Hematopoietic multipotent progenitor cell treated with erythropoietin and hydrocortisone succinate and interleukin-3 and kit ligand, for 17 days (in vitro differentiated cells): ENCODE measurements around the gene HMX1.

Experiments
- DNase-seq: peaks from one replicate; pipeline ENCODE4 v3.0.0-alpha.2; 2015; ENCODE audit warnings: low spot score

Gene HMX1

GRCh38 chr4:8840816-8841455 is 30.7 kb downstream of the HMX1 start:
- no peak for DNase-seq

GRCh38 chr4:8840006-8840793 is 31.4 kb downstream of the HMX1 start:
- DNase-seq, result no peak

GRCh38 chr4:8838961-8839431 is 32.6 kb downstream of the HMX1 start:
- DNase-seq, result no peak

- no peak for DNase-seq
Measured at GRCh38 chr4:8838296-8838960, 33.2 kb downstream of the HMX1 start.

- no peak for DNase-seq
Measured at GRCh38 chr4:8837181-8837841, 34.3 kb downstream of the HMX1 start.

- DNase-seq, result no peak
Measured at GRCh38 chr4:8836664-8837171, 34.9 kb downstream of the HMX1 start.

- no peak for DNase-seq
Measured at GRCh38 chr4:8835521-8836365, 35.9 kb downstream of the HMX1 start.

GRCh38 chr4:8834681-8835220 is 36.9 kb downstream of the HMX1 start:
- no peak for DNase-seq

- DNase-seq, result no peak
Measured at GRCh38 chr4:8832113-8832915, 39.3 kb downstream of the HMX1 start.

GRCh38 chr4:8831221-8832112 is 40.2 kb downstream of the HMX1 start:
- DNase-seq, result no peak

GRCh38 chr4:8830611-8831200 is 40.9 kb downstream of the HMX1 start:
- DNase-seq, result no peak

- DNase-seq, result no peak
Measured at GRCh38 chr4:8830056-8830455, 41.6 kb downstream of the HMX1 start.

- no peak for DNase-seq
Measured at GRCh38 chr4:8829584-8829983, 42.1 kb downstream of the HMX1 start.

GRCh38 chr4:8828869-8829268 is 42.8 kb downstream of the HMX1 start:
- no peak for DNase-seq

- DNase-seq, result no peak
Measured at GRCh38 chr4:8821151-8821950, 50.3 kb downstream of the HMX1 start.

GRCh38 chr4:8820178-8821102 is 51.2 kb downstream of the HMX1 start:
- DNase-seq, result no peak
